Measurements from ENCODE around the gene SEPTIN3. TPM values are rescaled to one million over a fixed set of nuclear protein-coding genes. Genes with fewer than 3 reads are reported as not detected.

The SEPTIN3 gene
- total RNA-seq, 1 donor from 2014 or later = 8.8 TPM

DNA sequence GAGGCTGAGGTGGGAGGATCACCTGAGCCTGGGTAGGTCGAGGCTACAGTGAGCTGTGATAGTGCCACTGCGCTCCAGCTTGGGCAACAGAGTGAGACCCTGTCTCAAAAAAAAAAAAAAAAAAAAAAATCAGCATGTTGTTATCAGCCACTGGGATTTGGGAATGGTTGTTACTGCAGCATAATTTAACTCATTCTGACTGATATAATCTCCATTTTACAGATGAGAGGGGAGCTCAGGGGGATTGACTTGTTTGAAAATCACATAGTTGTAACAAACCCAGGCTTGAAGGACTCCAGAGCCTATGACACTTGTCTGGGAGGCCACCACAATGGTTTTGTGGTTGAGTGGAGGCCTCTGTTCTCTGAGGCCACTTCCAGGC lies 3.0 kb upstream of the SEPTIN3 start:
- no peaks in the 10 kb centered on the region for H3K9me3 Mint-ChIP-seq
- H3K27ac Mint-ChIP-seq = no peak overlapping the region
- TF ChIP-seq, protein P1, sequence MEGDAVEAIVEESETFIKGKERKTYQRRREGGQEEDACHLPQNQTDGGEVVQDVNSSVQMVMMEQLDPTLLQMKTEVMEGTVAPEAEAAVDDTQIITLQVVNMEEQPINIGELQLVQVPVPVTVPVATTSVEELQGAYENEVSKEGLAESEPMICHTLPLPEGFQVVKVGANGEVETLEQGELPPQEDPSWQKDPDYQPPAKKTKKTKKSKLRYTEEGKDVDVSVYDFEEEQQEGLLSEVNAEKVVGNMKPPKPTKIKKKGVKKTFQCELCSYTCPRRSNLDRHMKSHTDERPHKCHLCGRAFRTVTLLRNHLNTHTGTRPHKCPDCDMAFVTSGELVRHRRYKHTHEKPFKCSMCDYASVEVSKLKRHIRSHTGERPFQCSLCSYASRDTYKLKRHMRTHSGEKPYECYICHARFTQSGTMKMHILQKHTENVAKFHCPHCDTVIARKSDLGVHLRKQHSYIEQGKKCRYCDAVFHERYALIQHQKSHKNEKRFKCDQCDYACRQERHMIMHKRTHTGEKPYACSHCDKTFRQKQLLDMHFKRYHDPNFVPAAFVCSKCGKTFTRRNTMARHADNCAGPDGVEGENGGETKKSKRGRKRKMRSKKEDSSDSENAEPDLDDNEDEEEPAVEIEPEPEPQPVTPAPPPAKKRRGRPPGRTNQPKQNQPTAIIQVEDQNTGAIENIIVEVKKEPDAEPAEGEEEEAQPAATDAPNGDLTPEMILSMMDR (IDR thresholded peaks at IDR 0.05; ENCODE audit: unreplicated experiment) = no peak
- no peaks in the 10 kb centered on the region for H3K36me3 Mint-ChIP-seq
- peaks cover 7% of the 10 kb centered on the region for H3K27me3 Mint-ChIP-seq (ENCODE audit: low read depth)
- no peaks in the 10 kb centered on the region for H3K4me1 Mint-ChIP-seq
- no peak overlapping the region for H3K4me3 Mint-ChIP-seq
- no peak for DNase-seq (ENCODE audit: low spot score in 2 of 2, unreplicated experiment in 2 of 2)

DNA sequence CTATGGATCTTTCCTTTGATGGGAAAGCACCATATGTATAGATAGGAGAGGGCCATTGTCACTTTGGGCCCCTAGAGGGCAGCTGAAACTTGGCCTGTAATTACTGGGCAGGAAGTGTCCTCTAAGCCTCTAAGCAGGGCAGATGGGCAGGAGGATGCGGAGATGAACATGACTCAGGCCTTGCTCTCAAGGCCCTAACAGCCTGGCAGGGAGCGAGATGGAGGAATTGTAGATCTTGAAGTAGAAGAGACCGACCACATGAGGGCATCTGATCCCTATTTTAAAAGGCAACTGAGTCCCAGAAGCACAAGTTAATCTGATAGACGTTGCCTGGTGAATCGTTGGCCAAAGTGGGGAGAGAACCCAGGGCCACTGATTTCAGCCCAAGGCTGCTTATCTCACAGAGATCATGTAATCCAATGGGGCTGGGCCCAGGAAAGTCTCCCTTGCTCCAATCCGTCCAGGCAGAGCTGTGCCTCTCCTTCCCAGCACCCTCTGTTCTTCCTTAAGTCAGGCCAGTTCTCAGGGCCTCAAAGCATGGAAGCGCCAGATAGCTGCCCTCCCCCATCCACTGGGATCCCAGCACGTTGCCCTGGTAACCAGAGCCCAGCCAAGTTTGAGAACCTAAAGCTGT lies 2.5 kb upstream of the SEPTIN3 start:
- no peak for DNase-seq (ENCODE audit: low spot score in 2 of 2, unreplicated experiment in 2 of 2)
- H3K4me3 Mint-ChIP-seq = no peak overlapping the region

DNA sequence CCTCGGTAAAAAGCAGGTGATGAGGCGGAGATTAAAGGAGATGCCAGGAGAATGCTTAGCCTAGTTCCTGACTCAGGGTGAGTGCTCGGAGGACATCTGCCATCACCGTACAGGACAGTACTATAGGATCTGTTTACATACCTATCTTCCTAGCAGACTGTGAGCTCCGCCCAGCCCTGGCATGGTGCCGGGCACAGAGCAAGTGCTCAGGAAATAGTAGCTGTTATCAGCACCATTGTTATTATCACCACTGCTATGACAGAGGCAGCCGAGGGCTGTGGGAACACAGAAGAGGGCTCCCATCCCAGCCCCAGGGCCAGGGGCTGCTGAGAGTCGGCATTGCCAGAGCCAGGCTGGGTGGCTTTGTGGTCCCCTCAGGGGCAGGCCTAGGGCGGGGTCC lies 642 bp upstream of the SEPTIN3 start:
- no peaks in the 10 kb centered on the region for H3K4me1 Mint-ChIP-seq
- no peak overlapping the region for H3K27ac Mint-ChIP-seq
- no peaks in the 10 kb centered on the region for H3K9me3 Mint-ChIP-seq
- no peak overlapping the region for H3K4me3 Mint-ChIP-seq
- TF ChIP-seq, protein P1 (IDR thresholded peaks at IDR 0.05; ENCODE audit: unreplicated experiment) = no peak
- no peak for DNase-seq (ENCODE audit: low spot score in 2 of 2, unreplicated experiment in 2 of 2)
- H3K27me3 Mint-ChIP-seq (ENCODE audit: low read depth) = peaks cover 20% of the 10 kb centered on the region
- H3K36me3 Mint-ChIP-seq = no peaks in the 10 kb centered on the region

More for the DNA sequence above, 2.5 kb upstream of the SEPTIN3 start:
- Mint-ChIP-seq H3K27ac (no peak overlapping the region), H3K9me3 (no peaks in the 10 kb centered on the region), H3K4me1 (no peaks in the 10 kb centered on the region), H3K27me3 (ENCODE audit: low read depth) (peaks cover 7% of the 10 kb centered on the region), H3K36me3 (no peaks in the 10 kb centered on the region)
- TF ChIP-seq, protein P1 (IDR thresholded peaks at IDR 0.05; ENCODE audit: unreplicated experiment) = no peak

DNA sequence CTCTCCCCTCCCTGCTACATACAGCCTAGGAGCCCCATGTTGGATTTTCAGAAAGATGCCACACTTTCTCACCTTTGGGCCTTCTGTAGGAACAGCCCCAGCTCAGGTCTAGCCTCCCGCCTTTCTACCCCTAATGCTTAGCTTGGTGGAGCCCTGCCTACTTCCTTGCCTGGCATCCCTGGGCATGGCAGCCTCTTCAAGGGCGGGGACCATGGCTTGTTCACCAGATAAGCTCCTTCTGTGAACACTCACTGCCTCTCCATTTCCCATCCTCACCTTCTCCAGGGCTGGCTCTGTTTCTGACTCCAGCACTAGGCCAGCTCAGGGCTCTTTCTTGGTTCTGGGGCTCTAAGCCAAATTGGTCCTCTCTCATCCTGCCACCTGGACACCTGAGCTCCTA lies 1.4 kb downstream of the SEPTIN3 start:
- Mint-ChIP-seq H3K27ac (no peak overlapping the region), H3K4me1 (no peaks in the 10 kb centered on the region), H3K27me3 (ENCODE audit: low read depth) (peaks cover 37% of the 10 kb centered on the region)

DNA sequence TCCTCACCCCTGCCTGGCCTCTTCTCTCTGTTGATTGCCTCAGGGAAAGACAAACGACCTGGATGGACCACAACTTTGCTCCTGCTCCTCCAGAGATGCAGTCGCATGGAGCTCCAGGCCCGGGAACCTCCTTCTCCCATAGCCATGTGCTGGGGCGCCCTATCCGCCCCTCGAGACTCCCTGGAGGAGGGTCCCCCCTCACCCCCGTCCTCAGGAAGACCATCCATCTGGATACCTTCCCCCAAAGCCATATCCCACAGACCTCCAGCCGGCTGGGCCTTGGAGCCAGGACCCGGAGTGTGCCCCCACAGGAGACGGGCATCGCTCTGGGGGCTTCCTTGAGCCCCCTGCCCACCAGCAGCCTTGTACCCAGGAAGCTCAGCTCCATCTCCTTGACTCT lies 2.2 kb downstream of the SEPTIN3 start:
- Mint-ChIP-seq H3K36me3 (no peaks in the 10 kb centered on the region), H3K27me3 (ENCODE audit: low read depth) (peaks cover 44% of the 10 kb centered on the region), H3K4me3 (no peak overlapping the region), H3K9me3 (no peaks in the 10 kb centered on the region), H3K27ac (no peak overlapping the region), H3K4me1 (peaks cover 5% of the 10 kb centered on the region)
- TF ChIP-seq, protein P1 (IDR thresholded peaks at IDR 0.05; ENCODE audit: unreplicated experiment) = no peak
- no peak for DNase-seq (ENCODE audit: low spot score in 2 of 2, unreplicated experiment in 2 of 2)

More for the DNA sequence above, 1.4 kb downstream of the SEPTIN3 start:
- Mint-ChIP-seq H3K36me3 (no peaks in the 10 kb centered on the region), H3K9me3 (no peaks in the 10 kb centered on the region), H3K4me3 (no peak overlapping the region)
- DNase-seq (ENCODE audit: low spot score in 2 of 2, unreplicated experiment in 2 of 2) = no peak
- TF ChIP-seq, protein P1 (IDR thresholded peaks at IDR 0.05; ENCODE audit: unreplicated experiment) = no peak
